KBM-7 (cell line): ENCODE data around the gene TBX15.
A peak's percentile ranks its signal among the peaks of the same experiment; 100 is the strongest.
"Not testable (repeated sequence)": the region's sequence is repeated elsewhere in the genome, so short reads cannot be mapped to it uniquely, and the experiment has no call there.

Experiments used
- DNase-seq: peaks from one replicate; pipeline ENCODE4 v3.0.0-alpha.2; 2015
- in situ Hi-C: fragments of 300-500 bp; cut with MboI; formaldehyde crosslinking; loops from 2 replicates; pipeline ENCODE4 v1.14.3; 2020; ENCODE audit warnings: low sequenced_read_pairs, low pct_unique_long_range_greater_than_20kb, mixed read lengths

The TBX15 gene

DNA sequence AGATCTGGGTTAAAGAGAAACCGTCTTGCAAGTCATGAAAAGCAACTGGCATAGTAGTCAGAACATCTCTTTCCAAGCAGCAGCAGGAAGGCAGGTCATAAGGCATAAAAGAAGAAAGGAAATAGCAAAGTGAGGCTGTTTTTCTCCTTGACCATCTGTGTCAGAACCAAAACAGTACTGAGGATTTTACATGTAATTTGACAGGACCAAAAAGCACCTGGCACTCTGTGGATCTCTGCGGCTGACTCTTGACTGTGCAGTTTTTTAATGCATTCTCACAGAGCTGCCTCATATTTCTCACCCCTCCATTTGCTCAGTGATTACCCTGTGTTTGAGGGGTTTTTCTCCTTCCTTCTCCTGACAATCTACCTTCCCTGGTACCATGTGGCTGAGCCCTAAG lies 17.7 kb downstream of the TBX15 start:
- no peak for DNase-seq
- in situ Hi-C loops, result no loop called here

DNA sequence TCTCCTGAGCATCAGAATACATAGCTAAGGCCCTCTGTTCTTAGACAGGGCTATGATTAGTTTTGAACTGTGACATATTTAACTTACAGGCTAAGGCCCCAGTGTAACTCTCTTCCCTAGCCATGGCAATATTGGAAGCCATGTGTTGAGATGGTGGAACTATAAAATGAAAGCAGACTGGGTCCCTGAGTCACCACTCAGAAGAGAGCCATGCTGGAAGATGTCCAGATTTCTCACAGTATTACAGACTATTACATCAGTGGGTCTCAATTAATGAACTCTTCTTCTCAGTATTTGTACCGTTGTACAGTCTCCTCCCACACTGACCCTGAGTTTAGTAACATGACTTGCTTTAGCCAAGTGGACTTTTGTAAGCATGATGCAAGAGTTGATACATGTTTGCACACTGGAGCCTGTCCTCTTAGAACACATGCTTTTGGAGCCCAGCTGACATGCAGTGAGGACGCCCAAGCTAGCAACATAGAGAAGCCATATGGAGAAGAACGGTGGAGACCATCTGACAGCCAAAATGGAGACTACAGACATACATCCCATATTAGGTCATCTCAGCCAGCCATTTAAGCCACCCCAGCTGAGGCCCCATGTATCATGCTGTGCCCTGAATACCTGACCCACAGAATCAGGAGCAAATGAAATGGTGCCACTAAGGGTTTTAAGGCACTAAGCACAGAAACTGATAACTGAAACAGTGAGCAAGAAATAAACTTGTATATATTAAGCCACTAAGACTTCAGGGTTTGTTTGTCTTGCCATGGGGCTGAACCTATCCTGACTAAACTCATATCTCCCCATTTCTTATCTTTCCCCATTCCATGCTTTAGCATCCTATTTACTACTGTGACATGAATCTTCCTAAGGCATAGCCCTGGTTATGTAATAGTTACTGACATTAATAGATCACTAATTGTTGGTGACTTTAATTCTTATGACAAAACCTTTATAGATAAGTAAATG lies 24.4 kb downstream of the TBX15 start:
- DNase-seq, result no peak
- in situ Hi-C loops, result no loop called here

DNA sequence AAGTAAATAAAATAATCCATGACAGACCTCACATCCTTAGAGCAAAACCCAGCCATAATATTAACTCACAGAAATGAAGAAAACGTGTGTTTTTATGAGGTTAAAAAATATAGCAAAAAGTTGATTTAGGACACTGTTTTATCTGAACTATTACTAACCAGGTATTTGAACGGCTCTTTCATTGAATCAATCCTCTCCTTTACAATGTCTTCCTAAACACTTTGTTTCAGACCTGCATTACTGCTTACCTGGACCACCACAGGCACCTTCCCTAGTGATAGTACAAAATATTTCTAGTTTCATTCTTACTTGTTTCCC lies 25.0 kb downstream of the TBX15 start:
- no peak for DNase-seq
- in situ Hi-C loops, result no loop called here

DNA sequence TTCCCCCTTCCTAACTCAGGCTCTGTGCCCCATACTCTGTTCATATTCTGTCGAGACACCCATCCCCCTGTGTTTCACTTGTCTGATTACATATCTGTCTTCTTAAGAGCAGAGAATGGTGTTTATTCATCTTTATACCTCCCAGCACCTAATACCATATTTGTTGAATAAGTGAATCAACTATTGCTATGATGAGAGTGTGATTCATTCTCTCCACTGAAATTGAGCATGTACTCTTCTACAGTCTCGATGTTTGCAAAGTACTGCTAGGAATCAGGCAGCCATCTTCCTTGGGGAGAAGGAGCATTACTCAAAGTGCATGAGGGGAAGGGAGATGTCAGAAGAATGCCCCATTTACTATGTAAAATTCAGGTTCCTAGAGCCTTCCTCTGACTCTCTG lies 27.0 kb downstream of the TBX15 start:
- in situ Hi-C loops, result no loop called here
- DNase-seq, result no peak

DNA sequence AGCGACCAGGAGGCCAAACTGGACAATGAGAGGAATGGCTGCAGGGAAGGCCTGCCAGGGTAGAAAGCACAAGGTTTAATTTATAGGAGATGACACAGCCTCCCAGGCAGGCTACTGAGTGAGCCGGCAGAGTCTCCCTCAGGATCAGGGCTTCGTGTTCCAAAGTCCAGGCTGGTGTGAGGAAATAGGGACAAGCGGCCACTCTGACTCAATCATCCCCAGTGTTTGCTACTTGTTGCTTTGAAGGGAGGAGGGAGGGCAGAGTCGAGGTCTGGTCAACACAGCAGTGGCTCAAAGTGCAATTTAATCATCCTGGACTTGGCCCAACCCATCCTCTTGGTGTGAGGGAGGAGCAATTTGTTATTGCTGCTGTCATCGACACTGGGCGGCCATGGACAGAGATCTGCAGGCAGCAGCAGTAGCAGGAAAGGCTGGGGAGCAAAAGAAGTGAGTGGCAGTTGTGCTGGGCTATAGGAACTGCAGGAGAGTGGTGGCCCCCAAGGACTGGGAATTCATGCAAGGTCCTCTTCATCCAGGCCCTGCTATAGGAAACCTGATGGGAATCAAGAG lies 27.5 kb downstream of the TBX15 start:
- no peak for DNase-seq
- in situ Hi-C loops, result no loop called here

DNA sequence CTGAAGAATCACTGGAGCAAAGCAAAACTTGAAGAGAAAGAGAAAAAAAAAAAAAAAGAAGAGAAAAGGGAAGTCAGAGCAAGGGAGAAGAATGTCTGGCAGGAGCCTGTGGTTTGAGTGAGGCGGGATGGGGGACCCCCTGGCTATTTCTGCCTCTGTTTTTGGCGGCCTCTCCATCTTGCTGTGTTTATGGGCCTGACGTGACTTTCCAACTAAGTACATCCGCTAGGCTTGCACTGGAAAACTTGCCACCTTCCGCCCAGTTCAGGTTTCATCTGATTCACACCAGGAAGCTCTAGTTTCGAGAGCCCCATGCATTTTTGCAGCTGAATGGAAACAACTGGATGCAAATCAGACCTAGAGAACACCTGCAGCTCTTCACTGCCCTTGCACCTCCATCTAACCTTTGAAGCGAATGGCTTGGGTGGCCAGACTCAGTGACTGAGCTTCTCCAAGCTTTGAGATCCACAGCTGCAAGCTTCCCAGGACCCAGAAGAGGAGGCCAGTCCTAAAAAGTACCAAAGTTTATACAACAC lies 28.0 kb downstream of the TBX15 start:
- DNase-seq, result peak; percentile 64
- in situ Hi-C loops, result no loop called here

DNA sequence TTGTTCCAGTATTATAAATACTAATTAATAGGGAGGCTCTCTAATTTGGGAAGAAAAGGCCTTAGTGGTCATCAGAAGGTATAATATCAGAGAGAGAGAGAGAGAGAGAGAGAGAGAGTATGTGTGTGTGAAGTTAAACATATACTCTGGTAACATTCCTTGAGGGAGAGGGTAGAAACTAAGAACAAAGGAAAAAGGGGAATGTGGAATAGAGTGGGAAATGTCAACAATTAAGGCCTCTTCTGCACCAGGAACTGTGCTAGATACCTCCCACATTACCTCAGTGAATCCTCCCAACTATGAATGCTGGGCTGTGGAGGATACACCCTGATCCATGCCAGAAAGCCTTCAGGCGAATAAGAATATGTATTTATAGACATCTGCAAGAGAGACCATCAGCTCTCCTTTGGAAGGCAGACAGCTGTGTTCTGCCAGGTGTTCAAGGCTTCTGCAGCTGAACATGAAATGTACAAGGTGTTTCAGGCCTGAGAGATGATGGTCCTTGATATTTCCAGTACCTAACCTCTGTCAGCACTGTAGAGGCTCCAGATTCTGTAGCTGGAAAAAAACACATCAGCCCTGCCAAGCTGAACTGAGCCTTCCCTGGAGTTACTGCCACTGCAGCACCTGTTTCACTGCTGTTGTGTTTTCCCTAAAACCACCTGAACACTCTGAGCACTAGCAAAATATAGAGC lies 29.1 kb downstream of the TBX15 start:
- in situ Hi-C loops, result no loop called here
- DNase-seq, result no peak

DNA sequence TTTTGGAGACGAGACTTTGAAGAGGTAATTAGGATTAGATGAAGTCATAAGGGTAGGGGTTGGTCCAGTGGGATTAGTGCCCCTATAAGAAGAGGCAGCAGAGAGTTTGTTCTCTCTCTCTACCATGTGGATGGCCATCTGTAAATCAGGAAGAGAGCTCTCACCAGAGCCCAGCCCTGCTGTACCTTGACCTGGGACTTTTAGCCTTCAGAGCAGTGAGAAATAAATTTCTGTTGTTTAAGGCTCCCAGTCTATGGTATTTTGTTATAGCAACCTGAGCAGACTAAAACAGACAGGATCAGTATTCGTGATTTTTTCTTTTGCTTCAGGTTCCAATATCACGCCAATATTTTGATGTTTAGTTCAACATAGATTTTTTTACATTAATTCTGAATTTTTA lies 30.0 kb downstream of the TBX15 start:
- in situ Hi-C loops, result no loop called here
- no peak for DNase-seq

DNA sequence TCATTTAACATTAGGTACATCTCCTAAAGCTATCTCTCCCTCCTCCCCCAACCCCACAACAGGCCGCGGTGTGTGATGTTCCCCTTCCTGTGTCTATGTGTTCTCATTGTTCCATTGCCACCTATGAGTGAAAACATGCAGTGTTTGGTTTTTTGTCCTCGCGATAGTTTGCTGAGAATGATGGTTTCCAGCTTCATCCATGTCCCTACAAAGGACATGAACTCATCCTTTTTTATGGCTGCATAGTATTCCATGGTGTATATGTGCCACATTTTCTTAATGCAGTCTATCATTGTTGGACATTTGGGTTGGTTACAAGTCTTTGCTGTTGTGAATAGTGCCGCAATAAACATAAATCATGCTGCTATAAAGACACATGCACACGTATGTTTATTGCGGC lies 30.6 kb downstream of the TBX15 start:
- DNase-seq, in situ Hi-C loops: not testable (repeated sequence)

DNA sequence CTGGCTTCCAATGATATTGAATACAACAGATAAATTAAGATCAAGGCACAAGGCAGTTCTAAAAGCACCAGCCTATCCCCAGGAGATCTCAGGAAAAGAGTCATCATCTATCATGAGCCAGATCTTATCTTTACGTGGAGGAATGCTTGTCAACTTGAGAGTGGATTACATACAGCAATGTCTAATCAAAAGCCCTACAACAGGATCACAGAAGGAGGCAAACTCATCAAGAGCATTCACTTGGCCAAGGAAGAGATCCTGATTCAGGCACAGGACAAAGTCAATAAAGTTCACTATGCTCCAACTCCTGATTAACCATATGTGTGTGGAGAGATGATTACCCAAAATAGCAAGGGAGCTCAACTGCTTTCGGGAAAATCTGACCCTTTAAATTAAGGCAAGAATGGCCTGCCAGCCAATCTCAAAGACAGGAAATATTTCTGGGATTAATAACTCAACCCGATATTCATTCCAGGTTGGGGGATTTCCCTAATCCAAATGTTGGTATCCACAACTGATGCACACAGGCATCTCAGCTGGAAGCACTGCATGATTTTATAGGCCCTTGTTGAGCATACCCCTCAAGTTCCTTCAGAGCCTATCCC lies 33.7 kb downstream of the TBX15 start:
- in situ Hi-C loops, result no loop called here
- DNase-seq, result no peak

DNA sequence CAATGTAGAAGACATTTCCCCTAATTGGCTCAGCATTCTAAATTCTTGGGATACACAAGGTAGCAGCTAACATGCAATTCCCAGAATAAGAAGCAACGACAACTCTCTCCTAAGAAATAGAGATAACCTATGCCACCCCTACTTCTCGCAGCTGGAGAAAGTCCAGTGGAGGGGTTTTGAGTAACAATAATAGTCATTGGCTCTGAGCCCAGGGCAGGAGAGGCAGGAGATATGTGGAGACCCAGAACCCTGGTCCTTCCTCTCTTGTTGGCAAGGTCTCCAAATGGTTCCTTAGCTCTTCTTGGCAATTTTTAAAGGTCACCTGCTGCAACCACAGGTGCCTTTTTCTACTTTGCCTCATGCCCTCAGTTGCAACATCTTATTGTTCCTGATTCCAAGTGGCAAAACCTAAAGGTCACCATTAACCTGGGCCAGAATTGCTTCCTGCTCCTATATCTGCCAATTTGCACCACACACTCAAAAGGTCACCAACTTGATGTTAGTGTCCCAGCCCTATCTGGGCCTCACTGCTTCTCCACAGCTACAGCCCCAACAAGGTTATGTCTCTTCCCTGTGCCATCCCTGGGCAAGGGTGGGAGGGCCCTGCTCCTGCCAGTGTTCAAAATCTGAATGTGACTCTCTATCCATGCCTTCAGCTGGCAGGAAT lies 36.7 kb downstream of the TBX15 start:
- no peak for DNase-seq
- in situ Hi-C loops, result no loop called here

DNA sequence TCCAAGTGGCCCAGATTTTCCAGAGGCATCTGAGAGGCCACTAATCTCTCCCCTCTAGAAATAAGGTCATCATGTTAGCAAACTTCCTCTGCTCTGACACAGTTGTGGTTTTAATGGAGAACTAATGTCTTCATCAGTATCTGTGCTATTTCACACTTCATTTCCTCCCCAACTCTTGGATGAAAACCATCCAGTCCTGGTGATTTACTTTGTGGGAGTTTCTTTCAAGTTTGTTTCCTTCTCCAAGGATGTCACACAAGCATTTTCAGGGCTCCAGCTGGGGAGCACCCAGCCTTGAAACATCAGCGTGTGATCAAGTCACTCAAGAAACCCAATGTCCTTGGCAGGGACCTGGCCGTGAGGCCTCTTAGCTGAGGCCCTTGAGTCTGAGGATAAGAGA lies 38.8 kb downstream of the TBX15 start:
- no peak for DNase-seq
- in situ Hi-C loops, result no loop called here

DNA sequence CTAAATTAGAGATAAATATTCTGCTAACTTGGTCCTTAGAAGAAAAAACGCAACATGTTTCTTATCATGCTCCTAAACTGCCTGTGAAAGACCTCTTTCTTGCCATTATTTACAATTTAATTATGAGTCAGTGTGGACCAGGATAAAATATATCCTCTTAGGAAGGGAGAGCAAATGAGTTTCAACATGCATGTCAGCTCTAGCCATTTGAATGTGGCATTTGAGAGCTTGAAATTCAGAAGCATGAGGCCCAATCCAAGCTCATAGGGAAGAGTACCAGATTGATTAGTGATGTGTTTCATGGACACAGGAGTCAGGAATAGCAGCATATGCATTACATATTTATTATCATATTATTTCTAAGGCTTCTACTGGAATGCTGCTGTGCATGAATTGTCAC lies 39.3 kb downstream of the TBX15 start:
- in situ Hi-C loops, result no loop called here
- DNase-seq, result no peak

DNA sequence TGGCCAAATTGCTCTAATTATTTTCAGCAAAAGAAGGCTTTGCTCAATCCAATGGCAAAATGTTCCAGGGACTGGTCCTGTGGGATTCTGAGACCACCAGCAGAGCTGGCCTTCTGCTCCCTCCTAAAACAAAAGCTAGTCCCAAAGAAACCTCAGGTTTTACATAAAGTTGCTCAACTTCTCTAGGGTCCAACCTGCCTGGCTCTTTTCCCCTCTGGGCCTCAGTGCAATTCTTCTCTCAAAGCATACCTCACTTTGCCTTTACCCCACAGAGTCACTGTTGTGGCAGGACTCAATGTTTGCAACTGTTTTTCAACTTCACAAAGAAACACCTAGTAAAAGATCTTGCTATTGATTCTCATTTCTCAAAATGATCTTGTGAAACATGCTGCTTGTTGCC lies 39.8 kb downstream of the TBX15 start:
- in situ Hi-C loops, result no loop called here
- DNase-seq, result no peak

DNA sequence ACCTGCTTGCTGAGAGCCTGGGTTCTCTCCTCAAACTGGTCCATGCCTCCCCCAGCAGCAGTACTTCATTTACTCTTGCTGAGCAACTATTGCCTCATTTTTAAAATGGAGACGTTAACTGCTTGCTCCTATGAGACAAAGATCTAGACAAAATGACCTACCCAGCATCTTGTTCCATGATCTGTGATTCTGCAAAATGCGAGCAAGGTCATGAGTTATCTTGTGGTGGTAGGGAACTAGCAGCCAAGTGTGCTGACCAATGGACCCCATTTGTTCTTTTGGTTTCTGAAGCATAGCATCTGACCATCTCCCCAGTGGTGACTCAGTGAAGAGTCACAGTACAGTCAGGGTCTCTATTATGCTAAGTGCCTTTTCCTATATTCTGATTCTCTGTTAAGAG lies 40.4 kb downstream of the TBX15 start:
- in situ Hi-C loops, result no loop called here
- DNase-seq, result no peak

DNA sequence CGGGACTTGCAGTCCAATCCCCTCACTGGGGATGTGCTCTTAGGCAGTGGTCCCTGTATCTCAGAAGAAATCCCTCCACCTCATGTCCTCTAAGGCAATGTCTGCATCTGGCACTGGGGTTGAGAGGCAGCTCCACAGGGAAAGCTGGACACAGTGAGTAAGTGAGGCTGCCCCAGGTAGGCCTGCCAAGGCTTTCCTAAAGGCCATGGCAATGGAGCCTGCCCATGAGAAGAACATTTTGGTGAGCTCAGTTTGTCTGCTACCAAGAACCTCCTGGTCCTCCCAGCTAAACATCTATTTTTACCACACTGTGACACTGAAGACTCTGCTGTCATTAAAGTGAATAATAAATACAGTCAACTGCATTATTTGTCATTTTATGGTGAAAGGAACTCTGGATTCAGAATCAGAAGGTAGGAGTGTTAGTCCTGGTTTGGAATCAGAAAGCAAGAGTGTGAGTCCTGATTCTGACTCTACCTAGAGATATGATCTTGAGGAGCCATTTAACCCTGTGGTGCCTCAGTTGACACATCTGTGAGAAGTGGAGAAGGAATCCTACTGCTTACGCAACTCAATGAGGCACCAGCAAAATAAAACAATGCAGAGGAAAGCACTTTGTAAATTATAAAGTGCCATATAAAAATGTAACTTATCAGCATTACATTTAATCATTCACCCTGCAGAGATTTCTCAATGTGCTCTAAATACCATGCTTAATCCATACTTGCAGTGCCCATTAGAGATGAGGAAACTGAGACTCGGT lies 41.0 kb downstream of the TBX15 start:
- in situ Hi-C loops, result no loop called here
- no peak for DNase-seq

DNA sequence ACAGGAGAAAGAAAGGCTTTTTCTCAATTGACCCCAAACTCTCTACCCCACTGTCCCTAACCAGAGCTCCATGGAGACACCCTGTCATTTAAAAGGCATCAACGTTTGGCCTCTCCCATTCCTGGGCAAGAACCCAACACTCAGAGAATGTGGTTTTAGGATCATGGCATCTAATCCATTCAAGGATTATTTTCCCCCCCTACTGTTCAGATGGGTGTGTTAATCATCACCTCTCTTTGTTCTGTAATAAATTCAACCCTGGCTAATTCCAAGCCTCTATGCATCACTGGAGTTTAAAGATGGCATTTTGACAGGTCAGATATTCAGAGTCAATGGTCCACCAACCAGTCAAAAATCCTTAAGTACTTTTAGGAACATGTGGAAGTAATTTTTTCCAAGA lies 42.7 kb downstream of the TBX15 start:
- in situ Hi-C loops, result no loop called here
- DNase-seq, result no peak

DNA sequence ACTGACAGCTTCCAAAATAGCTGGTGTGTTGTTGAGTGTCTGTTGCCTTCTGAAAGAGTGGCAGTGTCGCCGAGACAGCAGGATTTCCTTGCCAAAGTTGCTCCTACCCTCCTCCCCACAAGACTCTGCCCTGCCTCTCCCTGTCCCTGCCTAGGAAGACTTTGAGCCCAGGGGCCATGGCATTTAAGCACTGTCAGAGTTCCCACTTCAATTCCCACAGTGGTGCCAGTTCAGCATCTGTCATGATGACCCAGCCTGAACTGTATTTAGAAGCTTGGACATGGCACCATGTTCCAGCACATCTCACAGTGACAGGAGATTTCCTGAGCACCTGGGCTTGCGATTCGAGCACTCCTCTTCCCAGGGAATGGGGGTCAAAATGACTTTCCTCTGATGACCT lies 43.6 kb downstream of the TBX15 start:
- in situ Hi-C loops, result no loop called here
- DNase-seq, result no peak

DNA sequence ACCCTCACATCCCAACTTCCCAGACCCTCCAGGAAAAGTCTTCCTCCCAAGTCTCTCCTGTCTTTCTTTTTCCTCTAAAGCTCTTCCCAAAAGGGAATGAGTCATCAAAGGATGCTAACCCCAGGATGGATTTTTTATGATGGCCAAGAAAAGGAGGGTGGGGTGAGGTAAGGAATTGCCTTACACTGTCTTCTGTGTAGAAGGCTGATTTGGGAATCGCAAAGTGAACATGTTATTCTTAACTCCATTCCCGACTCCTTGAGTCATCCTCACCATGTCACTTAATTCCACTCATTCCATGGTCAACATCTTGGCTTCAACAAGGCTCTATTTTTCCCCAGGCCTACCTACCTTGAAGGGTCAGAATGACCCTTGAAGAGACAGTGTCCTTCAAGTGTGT lies 44.0 kb downstream of the TBX15 start:
- in situ Hi-C loops, result no loop called here
- DNase-seq, result no peak
